Sigmoid colon (tissue), 4 donors: ENCODE measurements around the gene CCDC146.

Experiments
- CTCF ChIP-seq, 4 experiments: fragments of 450-650 bp in 3 of 4; fragments of 200-600 bp in 1 of 4; IDR thresholded peaks; one replicate each; pipeline ENCODE4 v1.5.1; 2016 to 2019; ENCODE audit warnings: antibody characterized with exemption in 4 of 4, mild to moderate bottlenecking in 3 of 4, moderate library complexity in 2 of 4
- POLR2A ChIP-seq, 2 donors: fragments of 450-650 bp; IDR thresholded peaks; one replicate each; pipeline ENCODE4 v1.6.1; 2016; ENCODE audit warnings: antibody characterized with exemption in 2 of 2, mild to moderate bottlenecking in 2 of 2, moderate library complexity in 2 of 2
- POLR2AphosphoS5 ChIP-seq, 4 donors: sonication (generic); formaldehyde crosslinking; IDR thresholded peaks; one replicate each; pipeline ENCODE4 v1.6.1; 2017; ENCODE audit warnings: antibody characterized with exemption in 4 of 4

- TF ChIP-seq CTCF (IDR thresholded peaks at IDR 0.05) (no peak), POLR2A (IDR thresholded peaks at IDR 0.05) (no peak), POLR2AphosphoS5 (IDR thresholded peaks at IDR 0.05) (no peak)
Observed at GRCh38 chr7:77232467-77232866, 110.1 kb downstream of the CCDC146 start.
